H9 (cell line): ENCODE measurements around the gene TNK2. TPM values are rescaled to one million over a fixed set of nuclear protein-coding genes. Genes with fewer than 3 reads are reported as not detected.

Experiments used
- DNase-seq: peaks from one replicate; pipeline ENCODE4 v3.0.0-alpha.2; 2017
- H2AFZ ChIP-seq: one replicate; pipeline ENCODE4 v1.6.1; 2013; ENCODE audit warnings: mild to moderate bottlenecking, low read length, control low read depth, moderate library complexity
- H2AK5ac ChIP-seq: 2 replicates; pipeline ENCODE4 v1.6.1; 2013; ENCODE audit warnings: low read length, control low read depth, mixed read lengths; ENCODE audit not compliant: insufficient read length
- H2BK120ac ChIP-seq: one replicate; pipeline ENCODE4 v1.6.1; 2013; ENCODE audit warnings: low read depth, mild to moderate bottlenecking, low read length, control low read depth, inconsistent platforms; ENCODE audit not compliant: poor library complexity, severe bottlenecking
- H2BK12ac ChIP-seq: 2 replicates; pipeline ENCODE4 v1.6.1; 2013; ENCODE audit warnings: low read length, control low read depth, mixed read lengths, low read depth; ENCODE audit not compliant: insufficient read length
- H2BK15ac ChIP-seq: 2 replicates; pipeline ENCODE4 v1.6.1; 2013; ENCODE audit warnings: low read depth, low read length, control low read depth
- H2BK20ac ChIP-seq: one replicate; pipeline ENCODE4 v1.6.1; 2013; ENCODE audit warnings: low read depth, mild to moderate bottlenecking, low read length, control low read depth, inconsistent platforms; ENCODE audit not compliant: poor library complexity, severe bottlenecking
- H2BK5ac ChIP-seq: 2 replicates; pipeline ENCODE4 v1.6.1; 2013; ENCODE audit warnings: low read length, control low read depth, mixed read lengths; ENCODE audit not compliant: insufficient read length
- H3K14ac ChIP-seq: 2 replicates; pipeline ENCODE4 v1.6.1; 2013; ENCODE audit warnings: low read length, control low read depth; ENCODE audit not compliant: insufficient read depth
- H3K18ac ChIP-seq: 2 replicates; pipeline ENCODE4 v1.6.1; 2013; ENCODE audit warnings: low read depth, mild to moderate bottlenecking, mixed read lengths, low read length, control low read depth; ENCODE audit not compliant: insufficient read length
- H3K23ac ChIP-seq: 2 replicates; pipeline ENCODE4 v1.6.1; 2013; ENCODE audit warnings: low read length, control low read depth, mixed read lengths, low read depth; ENCODE audit not compliant: insufficient read length
- H3K23me2 ChIP-seq: 2 replicates; pipeline ENCODE4 v1.6.1; 2013; ENCODE audit warnings: low read depth, mild to moderate bottlenecking, mixed read lengths, low read length, control low read depth; ENCODE audit not compliant: insufficient read length, poor library complexity, severe bottlenecking
- H3K27ac ChIP-seq: 2 replicates; pipeline ENCODE4 v1.5.1; 2013; ENCODE audit warnings: low read length, control low read depth, mixed read lengths, low read depth; ENCODE audit not compliant: insufficient read length
- H3K27me3 ChIP-seq: 2 replicates; pipeline ENCODE4 v1.6.1; 2013; ENCODE audit warnings: low read length, control low read depth, inconsistent platforms; ENCODE audit not compliant: insufficient read depth
- H3K4ac ChIP-seq: 2 replicates; pipeline ENCODE4 v1.6.1; 2013; ENCODE audit warnings: low read depth, mild to moderate bottlenecking, control low read depth, inconsistent platforms, low read length, moderate library complexity
- H3K4me1 ChIP-seq: 2 replicates; pipeline ENCODE4 v1.6.1; 2013; ENCODE audit warnings: low read length, control low read depth, inconsistent platforms; ENCODE audit not compliant: insufficient read depth
- H3K4me2 ChIP-seq: 2 replicates; pipeline ENCODE4 v1.6.1; 2013; ENCODE audit warnings: low read length, control low read depth, mixed read lengths; ENCODE audit not compliant: insufficient read length, insufficient read depth
- H3K56ac ChIP-seq: 2 replicates; pipeline ENCODE4 v1.6.1; 2013; ENCODE audit warnings: low read depth, mild to moderate bottlenecking, mixed read lengths, low read length, control low read depth; ENCODE audit not compliant: insufficient read length
- H3K79me1 ChIP-seq: 2 replicates; pipeline ENCODE4 v1.6.1; 2013; ENCODE audit warnings: low read depth, mild to moderate bottlenecking, moderate library complexity, low read length, control low read depth, inconsistent platforms; ENCODE audit not compliant: insufficient read depth, poor library complexity, severe bottlenecking
- H3K79me2 ChIP-seq: 2 replicates; pipeline ENCODE4 v1.6.1; 2013; ENCODE audit warnings: low read length, control low read depth, inconsistent platforms; ENCODE audit not compliant: insufficient read depth
- H3K9ac ChIP-seq: 2 replicates; pipeline ENCODE4 v1.6.1; 2013; ENCODE audit warnings: low read length, control low read depth, mixed read lengths; ENCODE audit not compliant: insufficient read length; ENCODE audit errors: extremely low read depth
- H3K9me3 ChIP-seq: one replicate; pipeline ENCODE4 v1.6.1; 2013; ENCODE audit warnings: low read depth, low read length, inconsistent platforms; ENCODE audit not compliant: control insufficient read depth
- H3T11ph ChIP-seq: one replicate; pipeline ENCODE4 v1.6.1; 2013; ENCODE audit warnings: mild to moderate bottlenecking, low read length, control low read depth, inconsistent platforms
- H4K20me1 ChIP-seq: one replicate; pipeline ENCODE4 v1.6.1; 2013; ENCODE audit not compliant: control insufficient read depth, insufficient read length, insufficient read depth
- H4K5ac ChIP-seq: 2 replicates; pipeline ENCODE4 v1.6.1; 2013; ENCODE audit warnings: low read depth, mild to moderate bottlenecking, mixed read lengths, low read length, control low read depth; ENCODE audit not compliant: insufficient read length
- H4K8ac ChIP-seq: replicated peaks from 2 replicates; pipeline ENCODE4 v1.6.1; 2013; ENCODE audit warnings: low read length, control low read depth, mixed read lengths, low read depth; ENCODE audit not compliant: insufficient read length
- H4K91ac ChIP-seq: 2 replicates; pipeline ENCODE4 v1.6.1; 2013; ENCODE audit warnings: low read depth, mild to moderate bottlenecking, moderate library complexity, mixed read lengths, low read length, control low read depth; ENCODE audit not compliant: insufficient read length
- H3K27ac Mint-ChIP-seq, 3 experiments: 2 replicates in 2 of 3; 3 replicates in 1 of 3; pipeline ENCODE4 v1.8.0; 2020 to 2021; ENCODE audit warnings: mixed read lengths in 3 of 3, mild to moderate bottlenecking in 1 of 3, moderate library complexity in 1 of 3
- H3K27me3 Mint-ChIP-seq: 2 replicates; pipeline ENCODE4 v1.8.0; 2021; ENCODE audit warnings: low read depth, mild to moderate bottlenecking, moderate library complexity, mixed read lengths
- H3K36me3 Mint-ChIP-seq, 3 experiments: 2 replicates in 2 of 3; 3 replicates in 1 of 3; pipeline ENCODE4 v1.8.0; 2020 to 2021; ENCODE audit warnings: low read depth in 3 of 3, mixed read lengths in 3 of 3; ENCODE audit not compliant: insufficient read depth in 1 of 3
- H3K4me1 Mint-ChIP-seq, 2 experiments: 2 replicates each; pipeline ENCODE4 v1.8.0; 2020; ENCODE audit warnings: mixed read lengths in 2 of 2
- H3K4me3 Mint-ChIP-seq, 2 experiments: 2 replicates in 1 of 2; 3 replicates in 1 of 2; pipeline ENCODE4 v1.8.0; 2020 to 2021; ENCODE audit warnings: mild to moderate bottlenecking in 2 of 2, mixed read lengths in 2 of 2, moderate library complexity in 1 of 2
- H3K9me3 Mint-ChIP-seq, 2 experiments: 2 replicates in 1 of 2; 3 replicates in 1 of 2; pipeline ENCODE4 v1.8.0; 2020; ENCODE audit warnings: mild to moderate bottlenecking in 2 of 2, mixed read lengths in 2 of 2, moderate library complexity in 1 of 2
- WGBS: extraction: QIAGEN DNeasy Blood & Tissue Kit; methylation state at CpG from one replicate; pipeline ENCODE4 v1.1.7; 2013; ENCODE audit warnings: missing lambda C conversion rate, low lambda C conversion rate, mixed read lengths; ENCODE audit not compliant: insufficient read length; ENCODE audit errors: extremely low coverage; 5-methylcytosine and 5-hydroxymethylcytosine counted together
- total RNA-seq: library from RNA; stranded (reverse); gene quantifications from 2 replicates; pipeline ENCODE4 v1.2.1, GENCODE V29; 2021
- TF ChIP-seq, protein P1 (sequence below): fragments of 200-600 bp; sonication (generic); conservative IDR thresholded peaks from 3 replicates; pipeline ENCODE4 v1.8.0; 2021; ENCODE audit warnings: antibody characterized with exemption, mild to moderate bottlenecking

The TNK2 gene
- total RNA-seq, 1 experiment from 2014 or later, result 34.5 TPM

DNA sequence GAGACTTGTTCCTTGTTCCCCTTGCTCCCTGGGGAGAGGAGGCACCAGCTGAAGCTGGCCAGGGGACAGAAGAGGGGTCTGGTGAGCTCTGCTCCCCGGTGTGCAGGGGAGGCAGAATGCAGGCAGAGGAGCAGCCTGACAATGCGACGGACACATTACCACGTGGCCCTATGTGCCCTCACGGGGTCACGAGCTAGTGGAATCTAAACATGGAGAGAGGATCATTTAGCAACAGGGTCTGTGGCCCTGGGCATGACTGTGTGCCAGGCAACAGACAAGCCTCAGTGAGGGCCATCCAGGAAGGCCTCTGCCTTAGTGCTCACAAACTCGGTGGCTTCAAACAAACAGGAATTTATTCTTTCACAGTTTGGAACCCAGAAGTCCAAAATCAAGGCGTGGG is 88.2 kb downstream of the TNK2 start:
- Mint-ChIP-seq H3K27ac (no peak overlapping the region), H3K27me3 (peaks cover 2% of the 10 kb centered on the region; the same call in 1 of the 2 replicates), H3K9me3 (no peaks in the 10 kb centered on the region; a peak in 1 of 5 replicates), H3K4me3 (no peak overlapping the region), H3K4me1 (peaks cover 8 to 9% of the 10 kb centered on the region in 2 experiments; a peak in 3 of 4 replicates), H3K36me3 (no peaks in the 10 kb centered on the region)
- Histone ChIP-seq H3K79me1 (no peaks in the 10 kb centered on the region), H3T11ph (no peak overlapping the region), H3K9me3 (no peaks in the 10 kb centered on the region), H3K18ac (no peak overlapping the region), H2BK20ac (no peak overlapping the region), H4K5ac (no peak overlapping the region), H3K23ac (no peak overlapping the region), H2BK15ac (no peak overlapping the region), H3K4me1 (no peaks in the 10 kb centered on the region; the same call in 1 of the 2 replicates), H4K91ac (no peak overlapping the region), H3K9ac (no peak overlapping the region), H2BK5ac (no peak overlapping the region), H3K14ac (no peak overlapping the region), H4K8ac (no peak overlapping the region), H3K4ac (no peak overlapping the region), H3K4me2 (no peak overlapping the region), H3K27ac (no peak overlapping the region), H2AFZ (no peak overlapping the region), H2BK12ac (no peak overlapping the region), H2BK120ac (no peak overlapping the region), H3K27me3 (no peaks in the 10 kb centered on the region), H3K79me2 (no peaks in the 10 kb centered on the region), H3K23me2 (no peaks in the 10 kb centered on the region), H2AK5ac (no peak overlapping the region), H4K20me1 (no peaks in the 10 kb centered on the region), H3K56ac (no peak overlapping the region)
- no CpG with 5 or more reads among the region's 8 CpGs for WGBS
- TF ChIP-seq, protein P1, sequence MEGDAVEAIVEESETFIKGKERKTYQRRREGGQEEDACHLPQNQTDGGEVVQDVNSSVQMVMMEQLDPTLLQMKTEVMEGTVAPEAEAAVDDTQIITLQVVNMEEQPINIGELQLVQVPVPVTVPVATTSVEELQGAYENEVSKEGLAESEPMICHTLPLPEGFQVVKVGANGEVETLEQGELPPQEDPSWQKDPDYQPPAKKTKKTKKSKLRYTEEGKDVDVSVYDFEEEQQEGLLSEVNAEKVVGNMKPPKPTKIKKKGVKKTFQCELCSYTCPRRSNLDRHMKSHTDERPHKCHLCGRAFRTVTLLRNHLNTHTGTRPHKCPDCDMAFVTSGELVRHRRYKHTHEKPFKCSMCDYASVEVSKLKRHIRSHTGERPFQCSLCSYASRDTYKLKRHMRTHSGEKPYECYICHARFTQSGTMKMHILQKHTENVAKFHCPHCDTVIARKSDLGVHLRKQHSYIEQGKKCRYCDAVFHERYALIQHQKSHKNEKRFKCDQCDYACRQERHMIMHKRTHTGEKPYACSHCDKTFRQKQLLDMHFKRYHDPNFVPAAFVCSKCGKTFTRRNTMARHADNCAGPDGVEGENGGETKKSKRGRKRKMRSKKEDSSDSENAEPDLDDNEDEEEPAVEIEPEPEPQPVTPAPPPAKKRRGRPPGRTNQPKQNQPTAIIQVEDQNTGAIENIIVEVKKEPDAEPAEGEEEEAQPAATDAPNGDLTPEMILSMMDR, result no peak
- no peak for DNase-seq
